ENCODE data around the gene ACHE. TPM values are rescaled to one million over a fixed set of nuclear protein-coding genes. Genes with fewer than 3 reads are reported as not detected.

ACHE gene
- total and polyA plus RNA-seq, 2 of the 13 experiments (the other 11 are each of a cell fraction or from before 2014, with no cell fraction given) = 0.18 to 0.40 TPM

DNA sequence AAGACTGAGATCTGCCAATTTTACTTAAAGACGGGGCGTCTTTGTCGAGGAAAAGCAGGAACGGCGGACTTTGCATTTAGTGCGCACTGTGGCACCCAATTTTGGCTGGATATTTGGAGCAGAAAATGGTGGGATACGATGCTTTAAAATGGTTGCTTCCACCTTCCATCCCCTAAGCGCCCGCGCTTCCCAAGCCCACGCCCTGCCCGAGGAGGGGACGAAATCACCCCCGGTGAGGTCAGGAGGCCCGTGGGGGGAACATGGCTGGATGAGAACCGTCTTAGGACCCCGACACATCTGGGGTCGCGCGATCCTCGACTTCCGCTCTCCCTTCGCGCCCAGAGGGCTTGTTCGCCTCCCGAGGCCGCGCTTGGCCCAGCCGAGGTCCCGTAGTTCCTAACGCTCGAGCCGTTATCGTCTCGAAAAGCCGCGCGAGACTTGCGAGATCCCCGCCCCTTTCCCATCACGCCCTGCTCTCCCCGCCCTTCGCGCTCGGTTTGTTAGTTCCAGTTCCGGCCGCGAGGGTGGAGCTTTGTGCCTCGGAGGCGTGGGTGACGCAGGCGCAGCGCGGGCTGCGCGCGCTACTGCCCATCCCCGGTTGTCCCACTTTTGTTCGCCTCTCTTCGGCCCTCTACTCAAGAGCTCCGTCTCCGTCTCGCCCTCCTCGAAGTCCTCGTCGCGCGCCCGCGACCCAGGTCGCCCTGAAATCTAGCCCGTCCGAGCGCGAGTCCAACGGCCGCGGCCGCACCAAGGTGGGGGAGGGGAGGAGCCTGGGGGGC, 20.9 kb downstream of the ACHE start, which contains the start of gene SRRT (continued):
- TF ChIP-seq, protein P1, sequence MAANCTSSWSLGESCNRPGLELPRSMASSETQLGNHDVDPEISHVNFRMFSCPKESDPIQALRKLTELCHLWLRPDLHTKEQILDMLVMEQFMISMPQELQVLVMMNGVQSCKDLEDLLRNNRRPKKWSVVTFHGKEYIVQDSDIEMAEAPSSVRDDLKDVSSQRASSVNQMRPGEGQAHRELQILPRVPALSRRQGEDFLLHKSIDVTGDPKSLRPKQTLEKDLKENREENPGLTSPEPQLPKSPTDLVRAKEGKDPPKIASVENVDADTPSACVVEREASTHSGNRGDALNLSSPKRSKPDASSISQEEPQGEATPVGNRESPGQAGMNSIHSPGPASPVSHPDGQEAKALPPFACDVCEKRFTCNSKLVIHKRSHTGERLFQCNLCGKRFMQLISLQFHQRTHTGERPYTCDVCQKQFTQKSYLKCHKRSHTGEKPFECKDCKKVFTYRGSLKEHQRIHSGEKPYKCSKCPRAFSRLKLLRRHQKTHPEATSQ (CRISPR knock-in tag; IDR thresholded peaks at IDR 0.05; ENCODE audit: borderline replicate concordance) = peak; percentile 88; the same call in 1 of the 2 replicates
- TF ChIP-seq NFIC (IDR thresholded peaks at IDR 0.05; ENCODE audit: low read length) = no peak
- peak; percentile 61 for TF ChIP-seq MED8 (CRISPR knock-in tag; IDR thresholded peaks at IDR 0.05; ENCODE audit: insufficient replicate concordance)
- TF ChIP-seq ZNF138 (CRISPR knock-in tag; IDR thresholded peaks at IDR 0.05; ENCODE audit: low read depth) = peak; percentile 36; the same call in 1 of the 2 replicates
- peak; percentile 98; the same call in 1 of the 2 replicates for TF ChIP-seq ARNT2 (CRISPR knock-in tag; IDR thresholded peaks at IDR 0.05; ENCODE audit: low read depth)
- TF ChIP-seq, protein P2, sequence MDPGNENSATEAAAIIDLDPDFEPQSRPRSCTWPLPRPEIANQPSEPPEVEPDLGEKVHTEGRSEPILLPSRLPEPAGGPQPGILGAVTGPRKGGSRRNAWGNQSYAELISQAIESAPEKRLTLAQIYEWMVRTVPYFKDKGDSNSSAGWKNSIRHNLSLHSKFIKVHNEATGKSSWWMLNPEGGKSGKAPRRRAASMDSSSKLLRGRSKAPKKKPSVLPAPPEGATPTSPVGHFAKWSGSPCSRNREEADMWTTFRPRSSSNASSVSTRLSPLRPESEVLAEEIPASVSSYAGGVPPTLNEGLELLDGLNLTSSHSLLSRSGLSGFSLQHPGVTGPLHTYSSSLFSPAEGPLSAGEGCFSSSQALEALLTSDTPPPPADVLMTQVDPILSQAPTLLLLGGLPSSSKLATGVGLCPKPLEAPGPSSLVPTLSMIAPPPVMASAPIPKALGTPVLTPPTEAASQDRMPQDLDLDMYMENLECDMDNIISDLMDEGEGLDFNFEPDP (CRISPR knock-in tag; conservative IDR thresholded peaks at IDR 0.05) = no peak
- peak; percentile 55; the same call in 1 of the 2 replicates for TF ChIP-seq SOX5 (CRISPR knock-in tag; IDR thresholded peaks at IDR 0.05; ENCODE audit: borderline replicate concordance)
- TF ChIP-seq ZNF747 (CRISPR knock-in tag; IDR thresholded peaks at IDR 0.05; ENCODE audit: borderline replicate concordance) = peak; percentile 77; the same call in 1 of the 2 replicates
- TF ChIP-seq MED13 (CRISPR knock-in tag; IDR thresholded peaks at IDR 0.05) = no peak
- TF ChIP-seq RBFOX2 (IDR thresholded peaks at IDR 0.05; ENCODE audit: low read depth, low read length) = peak; percentile 97
- TF ChIP-seq ZFY (CRISPR knock-in tag; IDR thresholded peaks at IDR 0.05) = peak; percentile 95
- TF ChIP-seq SSRP1 (CRISPR knock-in tag; IDR thresholded peaks at IDR 0.05) = no peak
- TF ChIP-seq ZMYM2 (CRISPR knock-in tag; IDR thresholded peaks at IDR 0.05) = no peak
- TF ChIP-seq HNF4G (IDR thresholded peaks at IDR 0.05; ENCODE audit: borderline replicate concordance, low read depth, low read length) = no peak; the same call in 1 of the 2 replicates
- peak; percentile 43; the same call in 1 of the 2 replicates for TF ChIP-seq HNF4G (CRISPR knock-in tag; IDR thresholded peaks at IDR 0.05; ENCODE audit: borderline replicate concordance, low read depth)
- TF ChIP-seq POLR2A (IDR thresholded peaks at IDR 0.05; ENCODE audit: insufficient read depth in 1 of 2, low read depth in 2 of 2, low read length in 2 of 2) = peak; percentile 91 to 98
- no peak; the same call in 1 of the 2 replicates for TF ChIP-seq ZNF335 (CRISPR knock-in tag; IDR thresholded peaks at IDR 0.05)
- no peak for TF ChIP-seq ZNF850 (CRISPR knock-in tag; conservative IDR thresholded peaks at IDR 0.05)
- no peak for TF ChIP-seq ZNF75D (CRISPR knock-in tag; IDR thresholded peaks at IDR 0.05; ENCODE audit: borderline replicate concordance)
- TF ChIP-seq, protein P3, sequence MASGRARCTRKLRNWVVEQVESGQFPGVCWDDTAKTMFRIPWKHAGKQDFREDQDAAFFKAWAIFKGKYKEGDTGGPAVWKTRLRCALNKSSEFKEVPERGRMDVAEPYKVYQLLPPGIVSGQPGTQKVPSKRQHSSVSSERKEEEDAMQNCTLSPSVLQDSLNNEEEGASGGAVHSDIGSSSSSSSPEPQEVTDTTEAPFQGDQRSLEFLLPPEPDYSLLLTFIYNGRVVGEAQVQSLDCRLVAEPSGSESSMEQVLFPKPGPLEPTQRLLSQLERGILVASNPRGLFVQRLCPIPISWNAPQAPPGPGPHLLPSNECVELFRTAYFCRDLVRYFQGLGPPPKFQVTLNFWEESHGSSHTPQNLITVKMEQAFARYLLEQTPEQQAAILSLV (CRISPR knock-in tag; IDR thresholded peaks at IDR 0.05; ENCODE audit: borderline replicate concordance) = peak; percentile 89; the same call in 1 of the 2 replicates
- TF ChIP-seq ATAD3A (CRISPR knock-in tag; IDR thresholded peaks at IDR 0.05) = no peak
- TF ChIP-seq JARID2 (CRISPR knock-in tag; IDR thresholded peaks at IDR 0.05; ENCODE audit: insufficient replicate concordance) = no peak
- peak; percentile 68; the same call in 1 of the 2 replicates for TF ChIP-seq KMT2A (CRISPR knock-in tag; IDR thresholded peaks at IDR 0.05)
- TF ChIP-seq ZNF792 (CRISPR knock-in tag; IDR thresholded peaks at IDR 0.05) = no peak
- TF ChIP-seq, protein P4, sequence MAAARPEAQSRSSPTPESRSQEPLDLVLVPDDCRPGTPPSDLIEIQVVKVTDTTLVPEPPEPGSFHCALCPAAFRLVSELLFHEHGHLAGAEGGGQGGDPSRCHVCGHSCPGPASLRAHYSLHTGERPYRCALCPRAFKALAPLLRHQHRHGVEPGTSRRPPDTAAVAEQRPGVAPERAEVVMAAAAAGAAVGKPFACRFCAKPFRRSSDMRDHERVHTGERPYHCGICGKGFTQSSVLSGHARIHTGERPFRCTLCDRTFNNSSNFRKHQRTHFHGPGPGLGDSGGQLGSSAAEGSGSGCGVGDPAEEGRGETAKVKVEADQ (CRISPR knock-in tag; IDR thresholded peaks at IDR 0.05; ENCODE audit: borderline replicate concordance) = peak; percentile 43; the same call in 1 of the 2 replicates
- TF ChIP-seq ZSCAN20 (CRISPR knock-in tag; IDR thresholded peaks at IDR 0.05; ENCODE audit: borderline replicate concordance) = no peak
- no peak for TF ChIP-seq MBD4 (IDR thresholded peaks at IDR 0.05; ENCODE audit: borderline replicate concordance, low read length)

Data from HepG2 (cell line).